Measurements from ENCODE around the gene AHCY.

The AHCY gene

GRCh38 chr20:34251619-34252018, 51.5 kb downstream of the AHCY start:
- Histone ChIP-seq H3K9me3 (ENCODE audit: insufficient read depth, low read length) (no peaks in the 10 kb centered on the region), H3K9ac (ENCODE audit: low read length) (no peak overlapping the region), H3K4me1 (ENCODE audit: low read length) (peaks cover 31% of the 10 kb centered on the region), H3K4me2 (ENCODE audit: low read length) (no peak overlapping the region), H3K27ac (ENCODE audit: low read length) (no peak overlapping the region), H3K4me3 (ENCODE audit: low read length) (no peak overlapping the region), H3K27me3 (ENCODE audit: low read depth, low read length) (no peaks in the 10 kb centered on the region), H3K79me2 (ENCODE audit: low read length) (no peaks in the 10 kb centered on the region), H3K36me3 (replicated peaks; ENCODE audit: low read depth, low read length) (no peaks in the 10 kb centered on the region), H4K20me1 (ENCODE audit: insufficient read depth, low read length) (no peaks in the 10 kb centered on the region), H2AFZ (ENCODE audit: low read depth, low read length) (no peak overlapping the region)
- TF ChIP-seq EZH2phosphoT487 (IDR thresholded peaks at IDR 0.05; ENCODE audit: low read depth) (no peak), CTCF (IDR thresholded peaks at IDR 0.05; ENCODE audit: low read depth, low read length) (no peak)

- Histone ChIP-seq H3K9me3 (ENCODE audit: insufficient read depth, low read length) (no peaks in the 10 kb centered on the region), H3K27me3 (ENCODE audit: low read depth, low read length) (no peaks in the 10 kb centered on the region), H3K79me2 (ENCODE audit: low read length) (no peaks in the 10 kb centered on the region), H2AFZ (ENCODE audit: low read depth, low read length) (no peak overlapping the region), H3K27ac (ENCODE audit: low read length) (peak overlapping the region; percentile 71), H3K4me2 (ENCODE audit: low read length) (no peak overlapping the region), H3K4me3 (ENCODE audit: low read length) (no peak overlapping the region), H3K9ac (ENCODE audit: low read length) (no peak overlapping the region), H3K36me3 (replicated peaks; ENCODE audit: low read depth, low read length) (no peaks in the 10 kb centered on the region), H4K20me1 (ENCODE audit: insufficient read depth, low read length) (no peaks in the 10 kb centered on the region), H3K4me1 (ENCODE audit: low read length) (peaks cover 31% of the 10 kb centered on the region)
- TF ChIP-seq EZH2phosphoT487 (IDR thresholded peaks at IDR 0.05; ENCODE audit: low read depth): no peak
- TF ChIP-seq CTCF (IDR thresholded peaks at IDR 0.05; ENCODE audit: low read depth, low read length): no peak
Observed at GRCh38 chr20:34250005-34250404, 53.1 kb downstream of the AHCY start.

GRCh38 chr20:34249291-34249690, 53.9 kb downstream of the AHCY start:
- Histone ChIP-seq H3K27me3 (ENCODE audit: low read depth, low read length) (no peaks in the 10 kb centered on the region), H3K4me3 (ENCODE audit: low read length) (peak overlapping the region; percentile 12), H3K9me3 (ENCODE audit: insufficient read depth, low read length) (no peaks in the 10 kb centered on the region), H4K20me1 (ENCODE audit: insufficient read depth, low read length) (no peaks in the 10 kb centered on the region), H3K4me2 (ENCODE audit: low read length) (peak overlapping the region; percentile 53), H3K79me2 (ENCODE audit: low read length) (no peaks in the 10 kb centered on the region), H3K9ac (ENCODE audit: low read length) (peak overlapping the region; percentile 4; the same call in 1 of the 2 replicates), H3K4me1 (ENCODE audit: low read length) (peaks cover 31% of the 10 kb centered on the region), H2AFZ (ENCODE audit: low read depth, low read length) (peak overlapping the region; percentile 27; the same call in 1 of the 2 replicates), H3K27ac (ENCODE audit: low read length) (peak overlapping the region; percentile 71), H3K36me3 (replicated peaks; ENCODE audit: low read depth, low read length) (no peaks in the 10 kb centered on the region)
- no peak for TF ChIP-seq CTCF (IDR thresholded peaks at IDR 0.05; ENCODE audit: low read depth, low read length)

GRCh38 chr20:34246126-34246626, 57.0 kb downstream of the AHCY start:
- no peaks in the 10 kb centered on the region for H3K27me3 ChIP-seq (ENCODE audit: low read depth, low read length)
- H3K36me3 ChIP-seq (replicated peaks; ENCODE audit: low read depth, low read length): no peaks in the 10 kb centered on the region
- no peaks in the 10 kb centered on the region for H3K9me3 ChIP-seq (ENCODE audit: insufficient read depth, low read length)
- no peaks in the 10 kb centered on the region for H4K20me1 ChIP-seq (ENCODE audit: insufficient read depth, low read length)
- H3K4me3 ChIP-seq (ENCODE audit: low read length): no peak overlapping the region
- H3K4me2 ChIP-seq (ENCODE audit: low read length): no peak overlapping the region
- H3K27ac ChIP-seq (ENCODE audit: low read length): no peak overlapping the region
- TF ChIP-seq CTCF (IDR thresholded peaks at IDR 0.05; ENCODE audit: low read depth, low read length) (no peak), EZH2phosphoT487 (IDR thresholded peaks at IDR 0.05; ENCODE audit: low read depth) (no peak)
- no peak overlapping the region for H3K9ac ChIP-seq (ENCODE audit: low read length)
- H3K79me2 ChIP-seq (ENCODE audit: low read length): no peaks in the 10 kb centered on the region
- H2AFZ ChIP-seq (ENCODE audit: low read depth, low read length): no peak overlapping the region
- H3K4me1 ChIP-seq (ENCODE audit: low read length): peaks cover 48% of the 10 kb centered on the region
